ENCODE data around the gene MNAT1.

GRCh38 chr14:60695327-60695726 is 39.2 kb upstream of the MNAT1 start:
- TF ChIP-seq, protein P1, sequence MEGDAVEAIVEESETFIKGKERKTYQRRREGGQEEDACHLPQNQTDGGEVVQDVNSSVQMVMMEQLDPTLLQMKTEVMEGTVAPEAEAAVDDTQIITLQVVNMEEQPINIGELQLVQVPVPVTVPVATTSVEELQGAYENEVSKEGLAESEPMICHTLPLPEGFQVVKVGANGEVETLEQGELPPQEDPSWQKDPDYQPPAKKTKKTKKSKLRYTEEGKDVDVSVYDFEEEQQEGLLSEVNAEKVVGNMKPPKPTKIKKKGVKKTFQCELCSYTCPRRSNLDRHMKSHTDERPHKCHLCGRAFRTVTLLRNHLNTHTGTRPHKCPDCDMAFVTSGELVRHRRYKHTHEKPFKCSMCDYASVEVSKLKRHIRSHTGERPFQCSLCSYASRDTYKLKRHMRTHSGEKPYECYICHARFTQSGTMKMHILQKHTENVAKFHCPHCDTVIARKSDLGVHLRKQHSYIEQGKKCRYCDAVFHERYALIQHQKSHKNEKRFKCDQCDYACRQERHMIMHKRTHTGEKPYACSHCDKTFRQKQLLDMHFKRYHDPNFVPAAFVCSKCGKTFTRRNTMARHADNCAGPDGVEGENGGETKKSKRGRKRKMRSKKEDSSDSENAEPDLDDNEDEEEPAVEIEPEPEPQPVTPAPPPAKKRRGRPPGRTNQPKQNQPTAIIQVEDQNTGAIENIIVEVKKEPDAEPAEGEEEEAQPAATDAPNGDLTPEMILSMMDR (IDR thresholded peaks at IDR 0.05), result no peak
- TF ChIP-seq POLR2A (IDR thresholded peaks at IDR 0.05), result no peak

Measured in lower leg skin (tissue), 3 donors.